Left cardiac atrium (tissue), 4 donors: ENCODE data around the gene PID1. TPM values are rescaled to one million over a fixed set of nuclear protein-coding genes. Genes with fewer than 3 reads are reported as not detected.
A peak's percentile ranks its signal among the peaks of the same experiment; 100 is the strongest.

ENCODE experiments used
- ATAC-seq, 2 donors: fragments of 200-7000 bp; cut with Tn5 transposase; one replicate each; pipeline ENCODE4 v1.9.1; 2020; ENCODE audit warnings: mild to moderate bottlenecking in 2 of 2, moderate library complexity in 2 of 2
- DNase-seq: peaks from one replicate; pipeline ENCODE4 v3.0.0-alpha.2; 2020
- intact Hi-C, 2 donors: fragments of 100-400 bp; cut with DNase I; formaldehyde crosslinking; loops; one replicate each; pipeline versions ENCODE4 v1.14.1 to v1.15.1; 2022 to 2023
- total RNA-seq, 2 donors: library from RNA; stranded (reverse); fragmentation: NEBNext Ultra II Directional; extraction: Animal tissue kit (Norgen Biotek cat#: 25700); gene quantifications; one replicate each; pipeline ENCODE4 v1.2.1, GENCODE V29; 2021
- donor health status: DM: no; HTN: yes; CAD: no.
- donor health status: DM: no; HTN: yes; CAD: no; lungs with severe emphysema.
- donor health status: DM: yes; HTN: yes; CAD: no.
- donor health status: Dilated cardiomyopathy.

The PID1 gene
- total RNA-seq, 2 donors from 2014 or later = 11.3 to 15.1 TPM

- DNase-seq = no peak
- ATAC-seq = no peak
- intact Hi-C loops = no loop called here
These were observed 2.5 kb downstream of the PID1 start for GRCh38 chr2:229268626-229269025.

- DNase-seq = no peak
These were observed 4.0 kb downstream of the PID1 start for GRCh38 chr2:229267080-229267479.

GRCh38 chr2:229265727-229266126 lies 5.4 kb downstream of the PID1 start:
- ATAC-seq = peak in 1 of 2 donors; percentile 55

More at GRCh38 chr2:229267080-229267479, 4.0 kb downstream of the PID1 start:
- ATAC-seq = no peak
- intact Hi-C loops = no loop called here

GRCh38 chr2:229261599-229261998 lies 9.5 kb downstream of the PID1 start:
- intact Hi-C loops = no loop called here
- no peak for DNase-seq

More at GRCh38 chr2:229265727-229266126, 5.4 kb downstream of the PID1 start:
- no peak for DNase-seq
- intact Hi-C loops = no loop called here

GRCh38 chr2:229261076-229261475 lies 10.0 kb downstream of the PID1 start:
- ATAC-seq (no peak), DNase-seq (no peak)
- intact Hi-C loops = no loop called here

More at GRCh38 chr2:229261599-229261998, 9.5 kb downstream of the PID1 start:
- ATAC-seq = peak in 1 of 2 donors; percentile 46

DNA sequence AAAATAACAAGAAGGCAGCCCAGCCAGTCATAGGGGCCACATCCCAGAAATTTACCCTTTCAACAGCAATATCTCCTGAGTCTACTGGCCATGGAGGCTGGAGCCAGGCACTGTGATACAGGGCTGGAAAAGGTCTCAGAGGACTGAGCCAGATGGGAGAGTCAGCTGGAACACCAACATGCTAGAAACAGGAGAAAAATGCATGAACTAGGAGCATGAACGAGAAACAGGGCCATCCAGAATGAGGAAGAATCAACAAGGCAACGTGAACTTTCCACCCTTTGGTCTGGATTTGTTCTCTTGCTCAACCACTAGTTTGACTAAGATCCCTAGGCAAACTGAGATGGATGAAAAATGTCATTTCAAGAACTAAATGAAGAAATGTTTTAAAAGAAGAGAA lies 13.1 kb downstream of the PID1 start:
- no peak for DNase-seq
- peak; percentile 73 to 89 for ATAC-seq
- intact Hi-C loops = no loop called here

- ATAC-seq (no peak), DNase-seq (no peak)
- intact Hi-C loops = no loop called here
These were observed 14.7 kb downstream of the PID1 start for GRCh38 chr2:229256376-229256775.

GRCh38 chr2:229254206-229254605 lies 16.9 kb downstream of the PID1 start:
- ATAC-seq (no peak), DNase-seq (no peak)
- intact Hi-C loops = no loop called here

- ATAC-seq = peak in 1 of 2 donors; percentile 76
- intact Hi-C loops = no loop called here
These were observed 18.1 kb downstream of the PID1 start for GRCh38 chr2:229252996-229253395.

GRCh38 chr2:229252280-229252679 lies 18.8 kb downstream of the PID1 start:
- no peak for DNase-seq
- intact Hi-C loops = no loop called here
- no peak for ATAC-seq

More at GRCh38 chr2:229252996-229253395, 18.1 kb downstream of the PID1 start:
- DNase-seq = no peak

GRCh38 chr2:229249536-229249935 lies 21.6 kb downstream of the PID1 start:
- ATAC-seq = no peak
- no peak for DNase-seq
- intact Hi-C loops = no loop called here

DNA sequence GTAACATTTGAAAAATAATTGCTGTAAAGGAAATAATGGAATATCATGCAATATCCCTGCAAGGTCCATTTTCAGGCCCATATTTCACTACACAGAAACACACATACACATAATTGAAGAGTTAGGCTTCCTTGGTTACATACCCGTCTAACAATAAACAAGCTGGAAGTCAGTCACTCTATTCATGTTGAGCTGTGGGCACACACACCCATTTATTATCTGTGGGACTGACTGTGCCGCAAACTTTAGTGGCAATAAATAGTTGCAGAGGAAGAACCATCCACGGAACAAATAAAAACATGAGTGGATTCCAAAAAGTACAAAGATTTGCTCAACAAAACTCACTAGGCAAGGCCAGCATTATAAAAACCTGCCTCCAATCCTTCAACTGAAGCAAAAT lies 24.8 kb downstream of the PID1 start:
- intact Hi-C loops = no loop called here
- ATAC-seq = no peak
- DNase-seq = no peak

DNA sequence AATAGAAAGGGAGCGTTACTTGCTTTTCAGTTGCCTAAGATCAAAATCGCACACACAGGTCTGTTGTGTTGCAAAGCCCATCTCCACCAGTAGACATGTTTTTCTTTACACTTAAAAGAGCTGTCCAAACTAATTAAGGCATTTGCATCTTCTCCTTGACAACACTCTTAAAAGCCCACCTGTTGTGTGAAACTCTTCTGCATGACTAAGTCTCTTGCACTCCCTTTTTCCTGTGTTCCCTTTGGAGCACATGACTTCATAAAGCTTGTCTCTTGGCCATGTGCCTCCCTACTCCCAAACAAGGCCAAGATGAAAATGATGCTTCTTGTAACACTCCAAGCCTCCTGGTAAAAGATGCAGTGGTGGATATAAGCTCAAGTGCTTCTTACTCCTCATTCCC lies 26.1 kb downstream of the PID1 start:
- intact Hi-C loops = no loop called here
- DNase-seq = no peak
- peak in 1 of 2 donors; percentile 51 for ATAC-seq

DNA sequence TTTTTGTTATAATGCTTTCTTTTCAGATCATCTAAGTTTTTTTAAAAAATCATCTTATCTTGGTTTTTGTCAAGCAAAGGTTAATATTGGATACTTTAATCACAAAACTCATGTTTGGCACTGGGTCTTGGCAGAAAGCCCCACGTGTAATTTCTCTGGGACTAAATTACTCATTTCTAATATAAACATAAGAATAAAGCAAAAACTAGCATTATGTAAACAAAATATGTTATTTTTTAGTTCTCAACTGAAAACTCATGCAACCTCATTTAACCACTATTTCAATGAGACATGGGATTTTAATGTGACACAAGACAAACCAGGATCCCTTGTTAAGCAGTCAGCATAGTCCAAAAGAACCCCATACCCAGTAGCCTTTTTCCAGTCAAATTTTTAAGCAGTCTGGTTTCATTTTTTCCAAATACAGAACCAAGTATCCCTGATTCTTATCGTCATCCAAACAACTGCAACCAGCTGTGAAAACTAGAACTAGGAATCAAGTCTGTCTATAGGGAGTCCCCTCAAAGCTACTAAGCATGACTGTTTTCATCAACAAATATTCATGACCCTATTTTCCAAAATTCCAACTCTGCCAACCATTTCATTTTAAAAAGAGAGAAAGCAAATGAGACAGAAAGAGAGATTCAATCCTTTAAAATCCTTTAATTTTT lies 27.1 kb downstream of the PID1 start:
- DNase-seq = no peak
- peak in 1 of 2 donors; percentile 77 for ATAC-seq
- intact Hi-C loops = no loop called here

- ATAC-seq (no peak), DNase-seq (no peak)
- intact Hi-C loops = no loop called here
These were observed 30.0 kb downstream of the PID1 start for GRCh38 chr2:229240984-229241491.

DNA sequence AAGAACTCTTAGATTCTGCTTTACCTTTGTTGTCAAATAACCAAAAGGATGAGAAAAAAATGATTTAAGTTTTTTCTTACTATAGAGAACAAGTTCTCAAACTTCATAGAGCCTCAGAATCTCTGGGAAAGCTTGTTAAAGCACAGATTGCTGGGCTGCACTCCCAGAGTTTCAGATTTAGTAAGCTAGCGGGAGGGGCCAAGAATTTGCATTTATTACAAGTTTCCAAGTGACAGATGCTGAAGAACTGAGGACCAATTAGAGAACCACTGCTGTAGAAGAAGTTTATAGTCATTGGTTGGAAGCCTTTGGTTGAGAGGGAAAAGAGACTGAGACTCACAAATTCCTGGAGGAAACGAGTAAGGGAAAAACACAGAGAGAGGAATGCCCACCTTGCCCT lies 32.1 kb downstream of the PID1 start:
- DNase-seq = no peak
- intact Hi-C loops = no loop called here
- no peak for ATAC-seq

DNA sequence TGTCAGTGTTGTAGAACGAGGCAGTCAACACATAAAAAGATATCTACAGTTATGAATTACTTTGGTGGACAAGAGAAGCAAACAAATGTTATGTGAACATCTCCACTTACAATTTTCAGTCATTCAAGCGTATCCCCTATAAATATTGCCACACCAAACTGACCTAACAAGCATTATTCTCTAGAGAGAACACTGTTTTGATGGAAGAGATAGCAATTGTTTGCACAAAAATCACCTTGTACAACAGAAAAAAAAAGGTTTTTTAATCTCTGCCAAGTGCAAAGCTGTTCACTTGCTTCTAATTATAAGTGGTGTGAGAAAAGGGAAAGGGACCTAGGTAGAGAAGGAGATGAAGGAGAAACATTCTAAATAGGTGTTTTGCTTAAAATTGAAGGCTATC lies 33.8 kb downstream of the PID1 start:
- intact Hi-C loops = no loop called here
- ATAC-seq = no peak
- DNase-seq = no peak

GRCh38 chr2:229235131-229235914 lies 35.8 kb downstream of the PID1 start:
- peak; percentile 24 to 57 for ATAC-seq
- DNase-seq = no peak
- intact Hi-C loops = no loop called here

DNA sequence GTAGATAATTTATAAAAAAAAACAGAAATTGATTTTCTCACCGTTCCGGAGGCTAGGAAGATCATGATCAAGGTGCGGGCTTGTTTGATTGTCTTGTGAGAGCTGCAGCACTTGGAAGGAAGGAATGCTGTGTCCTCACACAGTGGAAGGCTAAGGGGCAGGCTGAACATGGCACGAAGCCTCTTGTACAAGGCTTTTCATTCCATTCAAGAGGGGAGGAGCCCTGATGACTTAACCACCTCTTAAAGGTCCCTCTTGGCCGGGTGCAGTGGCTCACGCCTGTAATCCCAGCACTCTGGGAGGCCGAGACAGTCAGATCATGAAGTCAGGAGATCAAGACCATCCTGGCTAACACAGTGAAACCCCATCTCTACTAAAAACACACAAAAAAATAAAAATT lies 39.2 kb downstream of the PID1 start:
- intact Hi-C loops = no loop called here
- DNase-seq (no peak), ATAC-seq (no peak)

DNA sequence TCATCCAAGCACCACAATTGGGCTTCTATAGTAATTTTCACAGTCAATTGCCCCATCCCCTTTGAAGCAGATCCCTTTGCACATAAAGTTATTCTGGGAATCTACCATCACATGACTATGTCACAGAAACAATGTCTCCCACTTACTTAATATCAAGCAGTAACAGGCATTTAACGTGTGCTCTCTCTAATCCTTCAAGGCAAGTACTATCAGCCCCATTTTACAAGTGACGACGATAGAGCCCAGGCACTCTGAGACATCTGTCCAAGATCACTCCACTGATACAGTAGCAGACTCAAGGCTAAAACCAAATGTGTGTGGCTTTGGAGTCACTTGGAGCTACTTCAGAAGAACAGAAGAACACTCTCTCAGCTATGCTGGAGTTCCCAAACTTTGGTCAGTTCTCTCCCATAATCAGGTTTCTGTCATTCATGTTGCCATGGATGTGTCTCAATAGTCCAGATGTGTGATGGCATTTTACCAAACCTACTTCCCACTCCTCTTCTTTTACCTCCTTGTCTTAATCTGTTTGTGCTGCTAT lies 39.7 kb downstream of the PID1 start:
- intact Hi-C loops = no loop called here
- ATAC-seq (no peak), DNase-seq (no peak)
